Natural killer cell (primary cell): ENCODE data around the gene CD53. TPM values are rescaled to one million over a fixed set of nuclear protein-coding genes. Genes with fewer than 3 reads are reported as not detected.
A peak's percentile ranks its signal among the peaks of the same experiment; 100 is the strongest.

Experiments used
- ATAC-seq, 3 donors: fragments of 150-1000 bp in 2 of 3; fragments of 200-7000 bp in 1 of 3; cut with Tn5 transposase; 1 replicate in 1 of 3; 2 replicates in 2 of 3; pipeline ENCODE4 v1.10.0; 2021; ENCODE audit warnings: mild to moderate bottlenecking in 2 of 3, moderate library complexity in 2 of 3
- DNase-seq, 2 donors: peaks; one replicate each; pipeline versions ENCODE4 v3.0.0 to v3.0.0-alpha.2; 2013 to 2021; ENCODE audit warnings: mixed read lengths in 1 of 2
- H3K27ac ChIP-seq: one replicate; pipeline ENCODE4 v1.5.1; 2013; ENCODE audit warnings: mild to moderate bottlenecking, low read length
- H3K27me3 ChIP-seq: one replicate; pipeline ENCODE4 v1.6.1; 2013; ENCODE audit warnings: low read length; ENCODE audit not compliant: control insufficient read depth, insufficient read depth
- H3K36me3 ChIP-seq: one replicate; pipeline ENCODE4 v1.6.1; 2013; ENCODE audit warnings: low read length; ENCODE audit not compliant: control insufficient read depth, insufficient read depth
- H3K4me1 ChIP-seq: one replicate; pipeline ENCODE4 v1.6.1; 2013; ENCODE audit warnings: low read length; ENCODE audit not compliant: control insufficient read depth, insufficient read depth
- H3K4me3 ChIP-seq: one replicate; pipeline ENCODE4 v1.5.1; 2013; ENCODE audit warnings: low read length
- H3K9me3 ChIP-seq: one replicate; pipeline ENCODE4 v1.6.1; 2013; ENCODE audit warnings: low read length; ENCODE audit not compliant: control insufficient read depth, insufficient read depth
- H3K27ac Mint-ChIP-seq, 2 donors: one replicate each; pipeline ENCODE4 v1.8.0; 2022; ENCODE audit warnings: mild to moderate bottlenecking in 2 of 2, mixed read lengths in 2 of 2, moderate library complexity in 1 of 2
- H3K27me3 Mint-ChIP-seq, 2 donors: one replicate each; pipeline ENCODE4 v1.8.0; 2022; ENCODE audit warnings: low read depth in 2 of 2, mixed read lengths in 2 of 2
- H3K36me3 Mint-ChIP-seq: one replicate; pipeline ENCODE4 v1.8.0; 2022; ENCODE audit warnings: mixed read lengths
- H3K4me1 Mint-ChIP-seq, 2 donors: one replicate each; pipeline ENCODE4 v1.8.0; 2022; ENCODE audit warnings: mixed read lengths in 2 of 2
- H3K4me3 Mint-ChIP-seq: one replicate; pipeline ENCODE4 v1.8.0; 2022; ENCODE audit warnings: mild to moderate bottlenecking, moderate library complexity, mixed read lengths
- H3K9me3 Mint-ChIP-seq, 2 donors: one replicate each; pipeline ENCODE4 v1.8.0; 2022; ENCODE audit warnings: mixed read lengths in 2 of 2
- WGBS: methylation state at CpG from one replicate; pipeline ENCODE4 v1.1.7; 2013; ENCODE audit warnings: missing lambda C conversion rate; ENCODE audit not compliant: insufficient coverage; 5-methylcytosine and 5-hydroxymethylcytosine counted together
- intact Hi-C: fragments of 100-400 bp; cut with micrococcal nuclease; formaldehyde crosslinking; loops from one replicate; pipeline ENCODE4 v1.14.2; 2022
- total RNA-seq, 4 donors: library from RNA; stranded (reverse); fragments of 120-200 nt in 1 of 4; gene quantifications; one replicate each; pipeline versions ENCODE4 v1.2.3 to v1.2.4, GENCODE V29; 2013 to 2022
- TF ChIP-seq, protein P1 (sequence below): fragments of 200-600 bp; IDR thresholded peaks from one replicate; pipeline ENCODE4 v1.8.0; 2022; ENCODE audit warnings: antibody characterized with exemption

The CD53 gene
- total RNA-seq, 3 donors from 2014 or later (not counting 1 experiment from before 2014, with no cell fraction given), result 522 to 584 (median 541) TPM

DNA sequence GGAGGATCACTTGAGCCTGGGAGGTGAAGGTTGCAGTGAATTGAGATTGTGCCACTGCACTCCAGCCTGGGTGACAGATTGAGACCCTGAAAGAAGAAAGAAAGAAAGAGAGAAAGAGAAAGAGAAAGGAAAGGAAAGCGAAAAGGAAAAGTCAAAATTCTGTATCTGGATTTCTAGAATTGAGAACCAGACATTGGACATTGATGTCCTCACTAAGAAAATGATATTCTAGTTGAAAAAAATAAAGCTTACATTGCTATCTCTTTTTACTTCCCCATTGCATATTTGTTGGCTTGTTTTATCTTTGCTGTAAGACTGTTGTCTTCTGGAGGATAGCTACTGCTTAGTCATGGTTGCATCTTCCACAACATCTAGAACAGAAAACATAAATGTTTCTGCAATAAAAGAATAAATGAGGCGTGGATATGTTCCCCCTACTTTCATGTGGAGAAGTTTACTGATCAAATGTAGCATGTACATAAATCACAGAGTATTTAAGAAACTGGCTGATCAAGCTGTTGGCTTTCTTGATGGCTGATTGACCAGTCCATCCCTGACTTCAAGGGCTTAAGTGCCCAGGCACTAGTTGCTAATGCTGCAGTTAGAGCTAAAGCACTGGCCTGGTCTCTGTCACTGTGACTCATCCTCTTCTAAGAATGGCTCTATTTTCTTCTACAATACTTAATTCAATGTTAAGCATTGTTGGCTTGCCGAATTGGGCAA, 17.7 kb downstream of the CD53 start:
- no peaks in the 10 kb centered on the region for H3K9me3 ChIP-seq
- peaks cover 34% of the 10 kb centered on the region for H3K36me3 Mint-ChIP-seq
- peaks cover 48% of the 10 kb centered on the region for H3K36me3 ChIP-seq
- WGBS, result 93% methylated on average over 2 of the region's 3 CpGs
- no peaks in the 10 kb centered on the region for H3K9me3 Mint-ChIP-seq
- ATAC-seq, result peak in 1 of 3 donors; percentile 15
- peak overlapping the region; percentile 86 to 99 for H3K27ac Mint-ChIP-seq
- no peak for DNase-seq
- H3K27me3 ChIP-seq, result no peaks in the 10 kb centered on the region
- TF ChIP-seq, protein P1, sequence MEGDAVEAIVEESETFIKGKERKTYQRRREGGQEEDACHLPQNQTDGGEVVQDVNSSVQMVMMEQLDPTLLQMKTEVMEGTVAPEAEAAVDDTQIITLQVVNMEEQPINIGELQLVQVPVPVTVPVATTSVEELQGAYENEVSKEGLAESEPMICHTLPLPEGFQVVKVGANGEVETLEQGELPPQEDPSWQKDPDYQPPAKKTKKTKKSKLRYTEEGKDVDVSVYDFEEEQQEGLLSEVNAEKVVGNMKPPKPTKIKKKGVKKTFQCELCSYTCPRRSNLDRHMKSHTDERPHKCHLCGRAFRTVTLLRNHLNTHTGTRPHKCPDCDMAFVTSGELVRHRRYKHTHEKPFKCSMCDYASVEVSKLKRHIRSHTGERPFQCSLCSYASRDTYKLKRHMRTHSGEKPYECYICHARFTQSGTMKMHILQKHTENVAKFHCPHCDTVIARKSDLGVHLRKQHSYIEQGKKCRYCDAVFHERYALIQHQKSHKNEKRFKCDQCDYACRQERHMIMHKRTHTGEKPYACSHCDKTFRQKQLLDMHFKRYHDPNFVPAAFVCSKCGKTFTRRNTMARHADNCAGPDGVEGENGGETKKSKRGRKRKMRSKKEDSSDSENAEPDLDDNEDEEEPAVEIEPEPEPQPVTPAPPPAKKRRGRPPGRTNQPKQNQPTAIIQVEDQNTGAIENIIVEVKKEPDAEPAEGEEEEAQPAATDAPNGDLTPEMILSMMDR, result no peak
- no peak overlapping the region for H3K4me3 ChIP-seq
- H3K4me3 Mint-ChIP-seq, result peak overlapping the region; percentile 45
- intact Hi-C loops, result loop anchor here (10.0 kb wide), 1 partner anchor 864 kb away; the partner anchor contains the start of gene DDX20
- peaks cover 96 to 98% of the 10 kb centered on the region in 2 donors for H3K4me1 Mint-ChIP-seq
- H3K27ac ChIP-seq, result peak overlapping the region; percentile 2
- H3K4me1 ChIP-seq, result peaks cover 58% of the 10 kb centered on the region
- no peaks in the 10 kb centered on the region for H3K27me3 Mint-ChIP-seq

DNA sequence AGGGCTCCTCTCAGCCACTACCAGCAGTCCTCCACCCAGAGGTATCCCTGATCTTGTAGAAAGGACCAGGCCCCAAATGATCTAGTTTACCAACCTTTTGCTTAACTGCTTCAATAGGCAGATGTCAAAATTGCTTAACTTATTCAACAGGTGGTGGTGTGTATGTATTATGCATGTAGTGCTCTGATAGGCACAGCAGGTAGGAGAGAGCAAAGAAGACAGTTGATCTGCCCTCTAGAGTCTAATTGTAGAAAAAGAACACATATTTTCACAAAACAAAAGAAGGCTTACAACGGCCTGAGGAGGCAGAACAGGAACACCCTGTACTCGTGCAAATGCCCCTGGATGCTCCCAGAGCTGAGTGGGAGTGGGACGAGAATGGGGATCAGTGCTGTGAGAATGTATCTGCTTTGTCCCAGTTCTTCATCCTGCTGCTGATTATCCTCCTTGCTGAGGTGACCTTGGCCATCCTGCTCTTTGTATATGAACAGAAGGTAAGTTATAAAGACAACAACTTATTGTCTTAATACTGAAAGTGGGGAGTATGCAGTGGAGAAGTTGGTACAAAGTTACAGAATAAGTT, 21.1 kb downstream of the CD53 start:
- TF ChIP-seq, protein P1, result peak; percentile 11
- WGBS, result 40% methylated on average over 3 of the region's 3 CpGs
- DNase-seq, result peak in 1 of 2 donors; percentile 32
- no peak overlapping the region for H3K27ac ChIP-seq
- peaks cover 63% of the 10 kb centered on the region for H3K4me1 ChIP-seq
- H3K36me3 ChIP-seq, result peaks cover 77% of the 10 kb centered on the region
- H3K9me3 ChIP-seq, result no peaks in the 10 kb centered on the region
- H3K27ac Mint-ChIP-seq, result peak overlapping the region; percentile 86 to 99
- peak overlapping the region; percentile 4 for H3K4me3 Mint-ChIP-seq
- H3K4me3 ChIP-seq, result no peak overlapping the region
- peaks cover 91 to 96% of the 10 kb centered on the region in 2 donors for H3K4me1 Mint-ChIP-seq
- intact Hi-C loops, result loop anchor here (10.0 kb wide), 1 partner anchor 861 kb away; the partner anchor contains the start of gene DDX20
- no peaks in the 10 kb centered on the region for H3K9me3 Mint-ChIP-seq
- peak in 2 of 3 donors; percentile 16 to 36 for ATAC-seq
- no peaks in the 10 kb centered on the region for H3K27me3 ChIP-seq
- H3K36me3 Mint-ChIP-seq, result peaks cover 50% of the 10 kb centered on the region
- H3K27me3 Mint-ChIP-seq, result no peaks in the 10 kb centered on the region

- TF ChIP-seq, protein P1, result no peak
- Histone ChIP-seq H3K9me3 (no peaks in the 10 kb centered on the region), H3K27ac (peak overlapping the region; percentile 53), H3K27me3 (no peaks in the 10 kb centered on the region), H3K4me1 (peaks cover 50% of the 10 kb centered on the region), H3K36me3 (peaks cover 90% of the 10 kb centered on the region), H3K4me3 (no peak overlapping the region)
- peak overlapping the region; percentile 87 for H3K4me3 Mint-ChIP-seq
- H3K9me3 Mint-ChIP-seq, result no peaks in the 10 kb centered on the region
- DNase-seq, result peak in 1 of 2 donors; percentile 71
- ATAC-seq, result peak; percentile 72 to 78 (median 75)
- peaks cover 81 to 85% of the 10 kb centered on the region in 2 donors for H3K4me1 Mint-ChIP-seq
- WGBS, result 0% methylated on average over 2 of the region's 2 CpGs
- H3K27me3 Mint-ChIP-seq, result no peaks in the 10 kb centered on the region
- peaks cover 56% of the 10 kb centered on the region for H3K36me3 Mint-ChIP-seq
- intact Hi-C loops, result loop anchor here (1.0 to 10.0 kb wide), 2 partner anchors 15 to 859 kb away; partner anchors contain the start of gene DDX20
- H3K27ac Mint-ChIP-seq, result peak overlapping the region; percentile 86 to 99
These were observed 23.1 kb downstream of the CD53 start for GRCh38 chr1:110896090-110896489.
